GM18507 (cell line): ENCODE data around the gene DEPDC1B.
"Not testable (repeated sequence)": the region's sequence is repeated elsewhere in the genome, so short reads cannot be mapped to it uniquely, and the experiment has no call there.

Experiments used
- DNase-seq: peaks from one replicate; pipeline ENCODE4 v3.0.0; 2011; ENCODE audit warnings: low read depth; ENCODE audit not compliant: insufficient read length; ENCODE audit errors: extremely low spot score
- FAIRE-seq: peaks from 2 replicates; lab custom pipeline; 2011; peaks lifted over from hg19 to GRCh38; lab: Jason Lieb, UNC

The DEPDC1B gene

GRCh38 chr5:60668686-60669304, 31.2 kb downstream of the DEPDC1B start:
- no peak for DNase-seq
- FAIRE-seq = peak; percentile 69

GRCh38 chr5:60651872-60652620, 47.9 kb downstream of the DEPDC1B start:
- DNase-seq (no peak), FAIRE-seq (no peak)

- DNase-seq = no peak
- peak; percentile 64 for FAIRE-seq
These were observed 50.6 kb downstream of the DEPDC1B start for GRCh38 chr5:60649288-60649917.

- FAIRE-seq = no peak
- no peak for DNase-seq
These were observed 51.8 kb downstream of the DEPDC1B start for GRCh38 chr5:60648175-60648574.

- no peak for FAIRE-seq
- no peak for DNase-seq
These were observed 59.1 kb downstream of the DEPDC1B start for GRCh38 chr5:60640901-60641300.

- DNase-seq (no peak), FAIRE-seq (no peak)
These were observed 60.4 kb downstream of the DEPDC1B start for GRCh38 chr5:60639544-60639943.

GRCh38 chr5:60638300-60638699, 61.7 kb downstream of the DEPDC1B start:
- DNase-seq (no peak), FAIRE-seq (no peak)

GRCh38 chr5:60636644-60637043, 63.3 kb downstream of the DEPDC1B start:
- no peak for DNase-seq
- no peak for FAIRE-seq

GRCh38 chr5:60636001-60636400, 64.0 kb downstream of the DEPDC1B start:
- no peak for FAIRE-seq
- DNase-seq = no peak

- DNase-seq (no peak), FAIRE-seq (no peak)
These were observed 65.9 kb downstream of the DEPDC1B start for GRCh38 chr5:60634051-60634450.

- no peak for FAIRE-seq
- DNase-seq = no peak
These were observed 66.6 kb downstream of the DEPDC1B start for GRCh38 chr5:60633341-60633740.

GRCh38 chr5:60632153-60632552, 67.8 kb downstream of the DEPDC1B start:
- FAIRE-seq = no peak
- DNase-seq = no peak

- FAIRE-seq = no peak
- no peak for DNase-seq
These were observed 69.1 kb downstream of the DEPDC1B start for GRCh38 chr5:60630836-60631235.

- DNase-seq = no peak
- no peak for FAIRE-seq
These were observed 69.8 kb downstream of the DEPDC1B start for GRCh38 chr5:60630179-60630578.

- not testable (repeated sequence) for DNase-seq, FAIRE-seq
These were observed 75.1 kb downstream of the DEPDC1B start for GRCh38 chr5:60624875-60625274.

GRCh38 chr5:60620752-60621151, 79.2 kb downstream of the DEPDC1B start:
- DNase-seq, FAIRE-seq: not testable (repeated sequence)

GRCh38 chr5:60613826-60614225, 86.1 kb downstream of the DEPDC1B start:
- peak; percentile 15 for FAIRE-seq
- DNase-seq = no peak

GRCh38 chr5:60611099-60611740, 88.7 kb downstream of the DEPDC1B start:
- DNase-seq (no peak), FAIRE-seq (no peak)

GRCh38 chr5:60604771-60605170, 95.2 kb downstream of the DEPDC1B start:
- FAIRE-seq (no peak), DNase-seq (no peak)

GRCh38 chr5:60598424-60598823, 101.5 kb downstream of the DEPDC1B start:
- peak; percentile 57 for FAIRE-seq
- no peak for DNase-seq
